CD4-positive, alpha-beta T cell treated with Interleukin-4 for 4 hours (primary cell): Measurements from ENCODE around the gene CAMK4.
"Not testable (repeated sequence)": the region's sequence is repeated elsewhere in the genome, so short reads cannot be mapped to it uniquely, and the experiment has no call there.

Experiments used
- DNase-seq: peaks from one replicate; pipeline ENCODE4 v3.0.0-alpha.2; 2020

Gene CAMK4

DNA sequence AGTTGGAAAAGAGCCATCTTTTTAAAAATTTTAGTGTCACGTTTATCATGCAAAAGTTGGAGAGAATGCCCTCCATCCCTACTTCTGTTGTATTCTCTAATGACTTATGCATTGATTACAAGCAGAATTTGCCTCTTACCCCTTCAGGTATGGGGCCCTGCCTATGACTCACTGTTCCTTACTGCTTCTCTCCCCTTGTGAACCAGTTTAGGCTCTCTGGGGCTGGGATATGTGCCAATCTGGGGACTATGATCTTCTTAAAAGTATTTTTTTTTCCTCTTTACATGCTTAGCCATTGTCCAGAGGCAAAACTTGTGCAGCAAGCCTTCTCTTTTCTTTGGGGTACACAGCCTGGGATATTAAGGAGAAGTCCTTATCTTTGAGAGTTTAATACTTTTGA is 37.4 kb downstream of the CAMK4 start:
- no peak for DNase-seq

DNA sequence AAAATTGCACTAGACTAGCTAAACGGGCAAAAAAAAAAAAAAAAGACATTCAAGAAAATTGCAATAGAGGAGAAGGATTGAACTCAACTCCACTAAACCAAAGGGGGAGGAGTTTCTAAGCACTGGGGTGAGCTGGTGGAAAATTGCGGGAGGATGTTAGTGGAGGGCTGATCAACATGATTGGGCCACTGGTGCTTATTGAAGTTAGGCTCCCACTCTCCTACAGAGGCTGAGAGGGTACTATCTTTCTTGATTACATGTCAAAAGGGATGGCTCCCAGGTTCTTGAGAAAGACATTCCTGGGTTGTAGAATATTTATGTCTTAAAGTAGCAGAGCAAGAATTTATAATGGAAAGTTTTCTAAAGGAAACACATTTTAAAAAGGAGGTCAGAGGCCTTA is 38.0 kb downstream of the CAMK4 start:
- no peak for DNase-seq

DNA sequence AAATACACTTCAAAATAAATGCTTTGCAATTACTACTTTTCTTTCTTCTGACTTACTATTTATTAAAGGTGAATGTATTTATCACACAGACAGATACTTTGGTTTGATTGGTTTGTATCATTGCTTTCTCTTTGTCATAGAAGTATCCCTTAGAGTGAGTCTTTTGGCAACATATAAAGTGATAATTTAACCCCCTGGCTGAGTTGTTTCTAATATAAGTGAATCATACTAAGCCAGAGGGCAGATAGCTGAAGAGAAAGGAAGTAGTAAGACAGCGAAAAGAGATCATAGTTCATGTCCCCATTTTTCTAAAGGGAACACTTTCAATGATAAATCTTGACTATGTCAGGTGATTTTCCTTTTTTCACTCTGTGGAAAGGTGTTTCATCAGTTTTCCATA is 38.6 kb downstream of the CAMK4 start:
- DNase-seq, result no peak

DNA sequence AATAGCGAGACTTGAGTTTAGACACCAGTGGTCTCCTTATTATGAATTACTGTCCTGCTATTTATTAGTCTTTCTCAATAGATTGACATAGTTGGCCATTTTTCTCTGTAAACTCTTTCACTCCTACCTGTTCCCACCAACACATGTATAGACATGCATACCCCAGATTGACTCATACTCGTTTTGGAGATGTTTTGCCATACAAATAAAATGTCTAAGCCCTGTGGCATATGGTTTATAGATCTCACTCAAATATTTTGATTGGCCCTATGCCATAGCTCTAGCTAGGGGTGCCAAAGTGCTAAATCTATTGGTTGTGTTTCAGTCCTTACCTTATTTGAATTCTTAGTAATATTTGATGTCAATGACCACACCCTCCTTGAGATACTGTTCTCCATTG is 42.3 kb downstream of the CAMK4 start:
- no peak for DNase-seq

DNA sequence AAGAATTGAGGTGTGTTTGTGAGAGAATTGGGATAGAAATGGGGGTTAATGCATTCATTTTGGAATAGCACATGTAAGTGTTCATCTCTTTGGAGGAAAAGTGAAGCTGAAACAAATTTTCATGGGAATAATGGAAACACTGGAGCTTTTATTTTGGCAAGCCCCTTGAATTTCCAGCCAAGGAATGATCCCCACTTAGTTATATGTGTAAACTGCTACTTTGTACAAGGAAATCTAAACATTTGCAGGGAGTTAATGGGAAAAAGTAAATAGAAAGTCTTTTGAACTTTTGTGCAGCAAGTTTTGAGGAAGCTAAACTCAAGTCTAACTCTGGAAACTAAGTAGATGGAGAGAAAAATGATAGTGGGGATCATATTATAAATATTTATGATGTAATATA is 44.1 kb downstream of the CAMK4 start:
- DNase-seq, result no peak

DNA sequence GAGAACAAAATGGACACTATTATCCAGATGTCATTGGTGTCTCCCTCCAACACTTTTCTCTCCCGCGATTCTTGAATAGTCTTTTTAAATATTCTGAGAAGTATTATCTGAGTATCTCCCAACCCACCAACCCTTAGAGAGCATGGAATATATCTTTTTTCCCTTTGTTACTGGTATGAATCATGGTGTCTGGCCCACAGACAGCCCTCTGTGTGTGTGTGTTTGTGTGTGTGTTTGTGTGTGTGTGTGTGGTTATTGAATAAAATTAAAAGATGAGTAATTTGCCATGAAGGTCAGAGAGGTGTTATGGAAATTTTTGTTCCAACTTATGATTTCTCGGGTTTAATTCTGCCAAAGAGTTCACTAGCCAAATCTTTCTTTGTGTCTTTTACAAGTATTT is 47.7 kb downstream of the CAMK4 start:
- peak; percentile 38 for DNase-seq

DNA sequence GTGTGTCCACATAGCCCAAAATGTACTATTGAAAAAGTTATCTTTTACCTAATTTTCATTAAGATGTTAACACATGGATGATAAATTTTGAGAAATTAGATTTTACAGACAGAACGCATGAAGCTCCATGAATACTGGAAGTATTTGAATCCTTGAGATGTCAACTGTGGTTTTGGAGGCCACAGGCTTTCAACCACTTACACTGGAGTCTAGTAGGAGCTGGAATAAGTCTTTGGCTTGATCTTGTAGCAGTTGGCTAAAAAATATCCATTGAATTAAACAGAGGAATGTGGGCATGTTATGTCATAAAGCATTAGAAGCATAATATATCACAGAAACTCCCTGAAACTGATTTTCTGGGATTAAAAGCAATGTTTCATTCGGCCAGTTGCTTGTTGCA is 52.9 kb downstream of the CAMK4 start:
- no peak for DNase-seq

DNA sequence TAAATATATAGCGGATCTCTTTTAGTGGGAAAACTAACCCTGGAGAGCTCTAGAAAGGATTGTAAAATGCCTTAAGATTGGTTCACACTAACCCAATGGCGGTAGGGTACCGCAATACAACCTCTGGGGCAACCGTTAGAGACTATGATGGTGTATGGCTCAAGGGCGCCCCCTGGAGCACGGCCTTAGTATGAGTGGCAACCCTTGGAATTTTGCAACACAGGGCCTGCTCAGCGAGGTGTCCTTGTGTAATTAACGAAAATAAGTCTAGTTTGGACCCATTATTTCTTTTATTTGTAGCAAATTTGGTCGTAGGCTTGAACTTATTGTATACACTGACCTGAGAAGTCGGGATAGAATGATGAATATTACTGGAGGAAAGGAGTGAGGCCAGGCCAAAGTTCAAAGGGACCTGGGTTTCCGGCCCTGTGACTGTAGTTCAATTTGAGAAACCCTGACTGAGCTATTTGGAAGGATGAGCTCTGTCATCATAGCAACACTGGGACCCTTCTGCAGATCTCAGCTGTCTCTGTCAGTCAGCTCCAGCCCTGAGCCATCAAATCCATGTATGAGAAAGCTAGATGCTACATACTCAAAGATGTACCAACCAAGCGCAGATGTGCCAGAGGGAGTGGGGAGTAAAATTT is 54.8 kb downstream of the CAMK4 start:
- peak; percentile 80 for DNase-seq

DNA sequence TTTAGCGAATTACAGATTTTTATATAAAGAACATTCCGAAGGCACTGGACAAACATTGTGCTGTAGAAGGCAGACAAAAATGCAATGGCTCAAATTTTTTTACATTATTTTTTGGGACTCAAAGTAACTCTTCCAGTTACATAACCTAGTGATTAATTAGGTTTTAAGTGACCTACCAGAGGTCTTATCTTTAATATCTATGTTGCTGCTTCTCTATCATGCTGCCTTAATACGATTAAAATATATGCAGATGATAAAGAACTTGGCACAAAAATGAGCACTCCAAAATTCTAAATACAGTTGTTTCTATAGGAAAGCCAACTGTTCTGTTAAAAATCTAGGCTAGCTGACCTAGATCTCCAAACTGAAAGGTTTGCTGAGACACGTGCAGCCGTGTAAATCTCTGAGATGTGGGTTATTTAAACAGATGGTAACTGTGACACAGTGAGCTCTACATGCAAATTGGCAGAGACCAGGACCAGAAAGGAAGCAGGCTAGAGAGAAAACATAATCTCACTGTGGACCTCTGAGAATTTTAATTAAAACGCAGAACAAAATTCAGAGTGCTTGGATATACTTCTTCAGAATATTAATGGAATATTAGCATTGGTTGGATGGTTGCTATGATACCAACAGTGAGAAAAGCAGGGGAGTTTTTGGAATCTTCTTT is 56.2 kb downstream of the CAMK4 start:
- no peak for DNase-seq

DNA sequence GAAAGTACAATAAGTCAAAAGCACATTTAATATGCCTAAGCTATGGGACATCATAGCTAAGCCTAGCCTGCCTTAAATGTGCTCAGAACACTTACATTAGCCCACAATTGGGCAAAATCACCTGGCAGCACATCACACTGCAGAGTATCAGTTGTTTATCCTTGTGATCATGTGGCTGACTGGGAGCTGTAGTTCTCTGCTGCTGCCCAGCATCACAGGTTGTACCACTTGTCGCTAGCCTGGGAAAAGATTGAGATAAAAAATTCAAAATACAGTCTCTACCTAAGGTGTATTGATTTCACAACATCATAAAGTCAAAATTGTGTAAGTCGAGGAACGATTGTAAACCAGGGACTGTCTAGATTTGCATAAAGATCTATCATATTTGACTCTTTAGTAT is 58.6 kb downstream of the CAMK4 start:
- no peak for DNase-seq

DNA sequence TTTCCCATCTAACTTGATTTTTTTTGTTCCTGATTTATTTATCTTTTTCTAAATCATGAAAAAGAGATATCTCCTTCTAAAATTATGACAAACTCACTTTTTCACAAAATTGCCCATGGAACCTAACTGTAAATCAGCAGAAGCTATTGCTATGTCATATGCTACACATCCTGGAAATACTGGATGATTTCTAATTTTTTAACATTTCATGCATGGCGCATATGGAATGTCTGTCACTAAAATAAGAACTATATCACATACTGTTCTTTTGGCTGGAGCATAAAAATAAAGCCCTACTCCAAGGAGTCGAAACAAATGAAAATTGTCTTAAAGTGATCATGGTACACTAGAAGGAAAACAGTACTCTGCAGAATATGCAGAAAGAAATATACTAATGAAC is 60.6 kb downstream of the CAMK4 start:
- DNase-seq, result no peak

DNA sequence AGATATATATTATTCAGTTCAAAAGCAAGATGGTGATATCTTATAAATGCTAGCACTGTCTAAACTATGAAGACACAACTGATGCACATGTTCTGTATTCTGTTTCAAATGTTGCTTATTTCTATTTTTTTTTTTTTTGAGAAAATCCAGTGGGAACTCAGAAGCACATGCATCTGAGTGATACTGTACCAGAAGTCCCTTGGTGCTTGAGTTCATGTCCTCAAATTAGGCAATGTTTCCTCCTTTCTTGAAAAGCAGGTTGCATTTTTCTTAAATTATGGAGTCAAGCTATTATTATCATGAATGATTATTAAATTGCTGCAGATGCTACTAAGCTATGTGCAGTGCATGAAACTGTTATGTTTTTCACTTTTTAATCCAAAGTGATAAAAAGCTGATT is 70.4 kb downstream of the CAMK4 start:
- DNase-seq, result no peak

DNA sequence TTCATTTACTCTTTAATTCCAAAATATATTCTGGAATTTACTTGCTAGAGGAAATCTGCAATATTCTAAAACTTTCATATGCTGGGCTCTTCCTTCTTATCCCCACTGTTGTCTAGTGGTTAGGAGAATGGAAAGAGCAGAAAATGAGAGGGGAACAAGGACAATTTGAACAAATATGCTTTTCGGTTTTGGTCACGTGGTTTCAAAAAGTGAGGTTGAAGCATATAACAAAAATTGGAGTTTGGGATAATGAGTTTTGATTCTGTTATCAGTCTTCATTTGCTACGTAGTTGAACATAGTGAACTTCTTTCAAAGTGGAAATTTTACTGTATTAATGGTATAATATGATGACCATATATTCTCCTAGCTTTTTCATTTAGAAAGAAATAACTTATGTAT is 71.5 kb downstream of the CAMK4 start:
- no peak for DNase-seq

DNA sequence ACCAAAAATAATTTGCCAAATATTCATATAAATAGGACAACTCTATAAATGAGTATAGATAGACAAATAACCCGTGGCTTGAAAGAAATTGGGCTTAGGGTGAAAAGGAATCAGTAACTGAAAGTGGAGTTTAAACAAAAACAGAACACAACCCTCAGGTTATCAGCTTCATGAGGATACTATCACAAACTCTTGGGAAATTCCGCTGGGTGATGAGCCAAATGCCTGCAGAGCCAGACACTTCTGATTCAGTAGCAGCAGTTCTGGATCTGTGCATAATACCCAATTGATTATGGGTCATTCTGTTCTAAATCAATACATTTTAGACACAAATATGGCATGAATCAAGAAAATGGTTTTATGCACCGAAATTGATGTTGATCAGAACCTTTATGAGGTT is 72.4 kb downstream of the CAMK4 start:
- DNase-seq, result no peak

DNA sequence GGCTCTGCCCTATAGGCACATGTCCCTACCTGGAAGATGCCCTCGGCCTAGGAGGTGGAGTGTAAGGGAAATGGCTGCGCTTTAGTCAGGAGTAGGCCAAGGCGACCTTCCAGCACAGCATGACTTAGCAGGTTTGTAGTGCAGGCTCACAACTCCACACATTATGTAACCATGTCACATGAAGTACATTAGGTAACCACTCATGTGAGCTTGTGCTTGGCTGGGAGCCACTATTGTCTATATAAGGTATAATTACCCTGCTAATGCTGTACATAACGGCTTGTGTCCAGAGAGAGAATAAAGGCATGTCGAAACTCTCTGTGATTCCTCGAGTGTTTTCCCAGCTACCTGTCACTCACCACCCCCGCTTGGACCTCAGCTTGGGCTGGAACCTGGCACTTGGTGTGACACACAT is 74.9 kb downstream of the CAMK4 start:
- DNase-seq, result no peak

DNA sequence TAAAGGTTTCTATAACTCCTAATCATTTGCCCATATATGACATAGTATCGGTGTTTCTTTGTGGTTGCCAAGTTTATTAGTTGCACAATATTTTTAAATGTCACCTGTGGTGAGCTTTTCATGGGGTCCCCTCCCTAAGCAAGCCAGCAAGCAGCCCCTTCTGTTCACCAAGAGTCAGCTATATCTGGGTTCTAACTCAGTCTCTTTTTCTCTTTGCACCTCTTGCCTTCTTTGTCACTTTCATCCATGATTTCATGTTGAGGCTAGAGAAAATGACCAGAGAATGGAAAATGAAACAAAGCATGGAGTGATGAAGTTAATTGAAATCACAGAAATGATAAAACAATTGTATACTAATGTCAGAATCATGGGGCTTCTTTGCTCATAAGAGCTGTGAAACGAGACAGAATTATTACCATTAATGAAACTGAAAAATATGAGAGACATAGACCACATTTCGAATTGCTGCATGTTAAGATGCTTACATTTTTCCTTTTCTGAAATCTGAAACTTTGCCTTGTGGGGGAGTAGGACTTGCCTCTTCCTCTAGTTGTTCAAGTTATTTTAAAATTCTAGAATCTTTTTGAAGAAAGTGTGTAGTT is 75.7 kb downstream of the CAMK4 start:
- DNase-seq, result no peak

DNA sequence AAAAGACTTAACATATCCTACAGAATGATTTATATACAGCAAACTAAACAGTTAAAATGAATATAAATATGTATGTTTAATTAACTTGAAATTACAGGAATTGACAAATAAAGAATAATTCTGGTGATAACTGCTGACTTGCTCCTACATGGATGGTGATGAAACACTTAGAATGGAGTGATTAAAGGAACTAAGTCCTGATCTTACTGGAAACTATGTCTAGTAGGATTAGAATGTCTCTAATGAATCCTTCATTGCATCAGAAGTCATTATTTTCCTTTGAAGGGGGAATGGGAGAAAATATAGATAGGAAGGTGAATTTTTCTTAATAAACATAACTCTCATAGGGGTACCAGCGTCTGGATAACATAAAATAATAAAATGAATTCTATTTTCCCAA is 77.1 kb downstream of the CAMK4 start:
- no peak for DNase-seq

DNA sequence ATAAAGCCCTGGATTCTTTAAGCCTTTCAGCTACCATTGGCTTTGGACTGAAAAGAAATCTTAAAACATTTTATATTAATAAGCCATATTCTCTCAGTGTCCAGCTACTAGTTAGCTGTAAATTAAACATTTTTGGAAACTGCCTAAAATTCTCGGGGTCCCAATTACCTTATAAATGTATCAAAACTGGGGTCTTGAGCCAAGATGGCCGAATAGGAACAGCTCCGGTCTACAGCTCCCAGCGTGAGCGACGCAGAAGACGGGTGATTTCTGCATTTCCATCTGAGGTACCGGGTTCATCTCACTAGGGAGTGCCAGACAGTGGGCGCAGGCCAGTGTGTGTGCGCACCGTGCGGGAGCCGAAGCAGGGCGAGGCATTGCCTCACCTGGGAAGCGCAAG is 77.9 kb downstream of the CAMK4 start:
- not testable (repeated sequence) for DNase-seq

DNA sequence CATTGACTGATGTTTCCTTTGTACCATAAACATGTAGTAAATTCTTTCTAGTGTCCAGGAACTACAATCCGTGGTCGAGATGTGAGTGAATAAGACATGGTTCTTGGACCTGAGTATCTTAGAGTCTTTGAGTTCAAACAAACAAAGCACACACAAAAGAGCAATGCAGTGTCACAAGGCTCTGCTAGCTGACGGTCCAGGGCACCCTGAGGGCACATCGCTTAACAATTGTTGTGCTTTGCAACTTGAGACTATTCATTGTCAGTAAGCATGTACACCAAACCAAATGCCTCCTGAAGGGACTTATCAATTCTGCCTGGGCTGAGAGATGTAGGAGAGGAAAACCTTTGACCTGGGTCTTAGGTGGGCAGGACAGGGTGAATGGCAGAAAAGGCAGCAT is 84.8 kb downstream of the CAMK4 start:
- no peak for DNase-seq

DNA sequence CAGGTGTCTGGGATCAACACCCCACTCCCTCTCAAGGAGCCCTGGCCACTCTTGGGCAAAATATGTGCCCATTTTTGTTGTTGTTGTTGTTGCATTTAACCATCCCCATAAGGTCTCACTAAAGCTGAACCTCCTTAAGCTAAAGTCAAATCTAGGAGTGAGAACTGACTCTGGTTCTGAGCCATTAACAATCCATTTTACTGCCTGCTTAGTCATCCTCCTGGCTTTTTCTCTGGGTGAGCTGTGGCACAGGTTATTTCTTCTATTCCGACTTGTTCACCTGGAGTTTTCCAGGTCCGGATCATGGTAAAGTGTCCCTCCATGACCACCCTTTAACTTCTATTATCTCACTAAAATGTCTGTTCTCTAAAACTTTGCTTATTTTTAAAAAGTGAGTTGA is 85.2 kb downstream of the CAMK4 start:
- DNase-seq, result no peak

DNA sequence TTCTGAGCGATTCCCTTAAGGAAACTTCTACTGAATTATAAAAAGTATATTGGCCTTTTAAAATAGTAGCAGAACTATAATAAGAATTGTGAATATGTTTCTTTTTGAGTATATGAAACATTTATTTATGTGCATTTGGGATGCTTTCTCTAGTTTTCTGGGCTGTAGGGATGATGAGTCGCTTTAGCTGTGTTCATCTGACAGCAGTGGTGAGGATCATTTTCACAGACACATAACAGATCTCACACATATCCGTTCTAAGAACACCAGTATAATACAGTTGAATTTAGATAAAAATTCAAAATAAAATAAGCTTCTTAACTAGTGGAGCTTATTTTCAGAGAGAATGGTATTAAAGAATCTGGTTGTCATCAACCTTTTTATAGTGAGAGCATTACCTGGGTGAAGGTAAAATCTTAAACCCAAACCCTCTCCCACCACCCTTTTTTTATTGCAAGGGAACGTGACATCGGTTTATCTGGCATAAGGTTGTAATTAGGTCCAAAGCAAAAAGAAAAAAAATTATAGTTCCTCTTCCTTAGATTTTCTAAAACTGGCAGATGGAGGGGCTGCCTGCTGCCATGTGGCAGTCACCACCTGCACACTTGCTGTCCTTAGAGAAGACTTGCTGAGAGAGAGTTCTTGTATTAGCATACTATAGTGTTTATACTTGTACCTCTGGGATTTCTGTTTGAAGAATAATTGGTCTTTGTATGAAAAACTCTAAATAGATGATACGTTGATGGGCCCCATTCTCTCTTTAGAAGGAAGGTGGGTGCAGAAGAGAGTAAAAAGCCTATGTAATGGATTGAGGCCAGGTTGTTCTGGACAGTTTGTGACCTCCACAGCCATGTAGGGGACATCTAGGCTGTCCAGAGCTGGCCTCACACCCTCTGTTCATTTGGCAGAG is 86.8 kb downstream of the CAMK4 start:
- DNase-seq, result no peak

DNA sequence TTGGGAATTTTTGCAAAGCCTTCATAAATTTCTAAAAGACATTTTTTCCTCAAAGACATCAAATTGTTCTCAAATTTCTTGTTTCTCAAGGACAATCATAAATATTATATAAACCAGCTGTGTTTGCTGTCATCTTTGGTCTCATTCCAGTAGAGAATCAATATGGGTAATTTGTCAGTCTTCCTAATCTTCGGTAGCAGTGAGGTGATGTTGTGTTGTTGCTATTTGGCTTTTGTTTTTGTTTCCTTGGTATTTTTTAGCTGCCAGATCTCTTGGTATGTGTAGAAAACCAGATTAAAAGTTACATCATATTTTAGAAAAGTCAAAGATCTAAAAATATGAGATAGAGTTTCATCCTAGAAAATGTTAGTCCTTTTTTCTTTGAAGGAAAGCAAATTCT is 87.5 kb downstream of the CAMK4 start:
- DNase-seq, result no peak

DNA sequence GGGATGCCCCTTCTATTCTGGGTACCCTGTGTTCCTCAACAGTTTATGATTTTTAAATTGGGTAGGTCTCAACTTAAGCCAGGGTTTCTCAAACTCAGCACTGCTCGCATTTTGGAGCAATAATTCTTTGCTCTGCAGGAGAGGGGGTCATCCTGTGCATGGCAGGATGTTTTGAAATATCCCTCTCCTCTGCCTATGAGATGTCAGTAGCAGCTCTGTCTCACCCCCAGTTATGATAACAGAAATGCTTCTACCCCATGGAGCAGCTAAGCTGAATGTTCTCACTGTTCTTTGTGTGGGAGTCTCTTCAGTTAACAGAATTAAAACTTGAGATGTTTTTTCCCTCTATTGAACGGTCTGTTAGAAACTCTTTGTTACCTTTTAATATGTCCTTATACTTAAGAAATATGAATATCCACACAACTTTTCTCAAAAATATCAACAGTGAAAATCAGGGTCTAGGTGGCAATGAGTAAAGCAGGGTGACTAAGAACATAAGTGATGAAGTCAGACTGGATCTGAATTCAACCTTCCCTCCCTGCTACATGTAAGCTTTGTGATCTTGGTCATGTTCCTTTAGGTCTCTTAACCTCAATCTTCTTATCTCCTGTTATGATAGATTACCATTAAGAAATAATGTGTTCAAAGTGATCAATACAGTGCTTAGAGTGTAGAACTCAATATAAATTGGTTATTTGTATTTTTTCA is 89.0 kb downstream of the CAMK4 start:
- no peak for DNase-seq
